SK-N-SH treated with all-trans-retinoic acid at 6 μM for 48 hours (cell line): ENCODE results near the gene NPBWR2.

Experiments used
- ATAC-seq: fragments of 200-7000 bp; cut with Tn5 transposase; 3 replicates; pipeline ENCODE4 v1.9.1; 2020; ENCODE audit warnings: mild to moderate bottlenecking, moderate library complexity
- ARNTL ChIP-seq: fragments of 450-650 bp; formaldehyde crosslinking; IDR thresholded peaks from 2 replicates; pipeline ENCODE4 v1.5.0; 2020; ENCODE audit warnings: low read depth, mild to moderate bottlenecking, moderate library complexity, borderline replicate concordance
- BACH2 ChIP-seq: fragments of 250-450 bp; sonication (Bioruptor Pico); IDR thresholded peaks from 2 replicates; pipeline ENCODE4 v1.9.0; 2021; ENCODE audit warnings: mild to moderate bottlenecking, borderline replicate concordance
- CREB5 ChIP-seq: fragments of 250-450 bp; sonication (Bioruptor Pico); IDR thresholded peaks from 2 replicates; pipeline ENCODE4 v1.5.1; 2020; ENCODE audit warnings: low read depth, mild to moderate bottlenecking, moderate library complexity
- CSDC2 ChIP-seq: fragments of 250-450 bp; sonication (Bioruptor Pico); IDR thresholded peaks from 2 replicates; pipeline ENCODE4 v1.5.0; 2020; ENCODE audit warnings: mild to moderate bottlenecking, moderate library complexity
- CSRNP3 ChIP-seq: fragments of 250-450 bp; sonication (Bioruptor Pico); IDR thresholded peaks from 2 replicates; pipeline ENCODE4 v1.5.1; 2021; ENCODE audit warnings: mild to moderate bottlenecking, moderate library complexity
- ESRRG ChIP-seq: fragments of 250-450 bp; sonication (Bioruptor Pico); IDR thresholded peaks from 2 replicates; pipeline ENCODE4 v1.6.1; 2021; ENCODE audit warnings: mild to moderate bottlenecking
- GLIS3 ChIP-seq: fragments of 250-450 bp; sonication (Bioruptor Pico); IDR thresholded peaks from 2 replicates; pipeline ENCODE4 v1.5.0; 2020; ENCODE audit warnings: mild to moderate bottlenecking, moderate library complexity
- ISL1 ChIP-seq: fragments of 250-450 bp; sonication (Bioruptor Pico); IDR thresholded peaks from 2 replicates; pipeline ENCODE4 v2.1.2; 2022; ENCODE audit warnings: mild to moderate bottlenecking, moderate library complexity
- OSR1 ChIP-seq: fragments of 250-450 bp; sonication (Bioruptor Pico); IDR thresholded peaks from 2 replicates; pipeline ENCODE4 v1.8.0; 2022; ENCODE audit warnings: moderate library complexity, mild to moderate bottlenecking, inconsistent platforms
- PATZ1 ChIP-seq: fragments of 250-450 bp; sonication (Bioruptor Pico); IDR thresholded peaks from 2 replicates; pipeline ENCODE4 v1.8.0; 2020; ENCODE audit warnings: mild to moderate bottlenecking, moderate library complexity, borderline replicate concordance
- PPARA ChIP-seq: fragments of 250-450 bp; sonication (Bioruptor Pico); IDR thresholded peaks from 2 replicates; pipeline ENCODE4 v1.5.0; 2020; ENCODE audit warnings: mild to moderate bottlenecking, borderline replicate concordance
- RARB ChIP-seq: fragments of 250-450 bp; sonication (Bioruptor Pico); IDR thresholded peaks from 2 replicates; pipeline ENCODE4 v1.8.0; 2021; ENCODE audit warnings: mild to moderate bottlenecking, moderate library complexity
- SNAI2 ChIP-seq: fragments of 250-450 bp; sonication (Bioruptor Pico); IDR thresholded peaks from 2 replicates; pipeline ENCODE4 v1.5.0; 2020; ENCODE audit warnings: mild to moderate bottlenecking, moderate library complexity
- TOX ChIP-seq: fragments of 250-450 bp; sonication (Bioruptor Pico); IDR thresholded peaks from 2 replicates; pipeline ENCODE4 v1.8.0; 2021; ENCODE audit warnings: mild to moderate bottlenecking, moderate library complexity, borderline replicate concordance
- TSHZ2 ChIP-seq: fragments of 250-450 bp; sonication (Bioruptor Pico); IDR thresholded peaks from 2 replicates; pipeline ENCODE4 v1.5.0; 2020; ENCODE audit warnings: mild to moderate bottlenecking, moderate library complexity
- ZC3H10 ChIP-seq: fragments of 250-450 bp; sonication (Bioruptor Pico); IDR thresholded peaks from 2 replicates; pipeline ENCODE4 v1.5.1; 2021; ENCODE audit warnings: mild to moderate bottlenecking, moderate library complexity
- ZFP3 ChIP-seq: fragments of 250-450 bp; sonication (Bioruptor Pico); IDR thresholded peaks from 2 replicates; pipeline ENCODE4 v1.5.0; 2020; ENCODE audit warnings: mild to moderate bottlenecking, moderate library complexity
- ZFP30 ChIP-seq: fragments of 450-650 bp; formaldehyde crosslinking; IDR thresholded peaks from 2 replicates; pipeline ENCODE4 v1.5.0; 2022; ENCODE audit warnings: mild to moderate bottlenecking, moderate library complexity
- ZNF565 ChIP-seq: fragments of 450-650 bp; formaldehyde crosslinking; conservative IDR thresholded peaks from 2 replicates; pipeline ENCODE4 v1.5.0; 2020; ENCODE audit warnings: low read depth, mild to moderate bottlenecking, moderate library complexity
- ZNF70 ChIP-seq: fragments of 450-650 bp; formaldehyde crosslinking; IDR thresholded peaks from 2 replicates; pipeline ENCODE4 v1.5.0; 2020; ENCODE audit warnings: mild to moderate bottlenecking, moderate library complexity

The NPBWR2 gene

GRCh38 chr20:64139199-64140060 lies 32.1 kb upstream of the NPBWR2 start:
- no peak for ATAC-seq

GRCh38 chr20:64138276-64138815 lies 31.0 kb upstream of the NPBWR2 start:
- no peak for TF ChIP-seq OSR1 (CRISPR knock-in tag)
- TF ChIP-seq CSDC2 (CRISPR knock-in tag) = no peak
- no peak for TF ChIP-seq SNAI2 (CRISPR knock-in tag)
- no peak for TF ChIP-seq TSHZ2 (CRISPR knock-in tag)
- TF ChIP-seq CREB5 = no peak
- no peak for TF ChIP-seq RARB
- TF ChIP-seq GLIS3 (CRISPR knock-in tag) = no peak
- no peak for ATAC-seq

More at GRCh38 chr20:64139199-64140060, 32.1 kb upstream of the NPBWR2 start:
- TF ChIP-seq ZNF70 (no peak), ZC3H10 (CRISPR knock-in tag) (no peak), CSRNP3 (CRISPR knock-in tag) (no peak), CSDC2 (CRISPR knock-in tag) (no peak)

GRCh38 chr20:64137598-64138031 lies 30.2 kb upstream of the NPBWR2 start:
- TF ChIP-seq ZC3H10 (CRISPR knock-in tag) (no peak), SNAI2 (CRISPR knock-in tag) (no peak), TOX (CRISPR knock-in tag) (no peak), PATZ1 (no peak), ISL1 (CRISPR knock-in tag) (no peak), CSRNP3 (CRISPR knock-in tag) (no peak), CSDC2 (CRISPR knock-in tag) (no peak), CREB5 (no peak), ZFP3 (no peak), ARNTL (CRISPR knock-in tag) (no peak), ESRRG (CRISPR knock-in tag) (no peak), ZFP30 (CRISPR knock-in tag) (no peak), BACH2 (CRISPR knock-in tag) (no peak), PPARA (no peak), ZNF565 (no peak), TSHZ2 (CRISPR knock-in tag) (no peak), ZNF70 (no peak), OSR1 (CRISPR knock-in tag) (no peak)
- no peak for ATAC-seq
